ENCODE measurements around the gene BDH1.
"Not testable (repeated sequence)": the region's sequence is repeated elsewhere in the genome, so short reads cannot be mapped to it uniquely, and the experiment has no call there.

BDH1 gene

DNA sequence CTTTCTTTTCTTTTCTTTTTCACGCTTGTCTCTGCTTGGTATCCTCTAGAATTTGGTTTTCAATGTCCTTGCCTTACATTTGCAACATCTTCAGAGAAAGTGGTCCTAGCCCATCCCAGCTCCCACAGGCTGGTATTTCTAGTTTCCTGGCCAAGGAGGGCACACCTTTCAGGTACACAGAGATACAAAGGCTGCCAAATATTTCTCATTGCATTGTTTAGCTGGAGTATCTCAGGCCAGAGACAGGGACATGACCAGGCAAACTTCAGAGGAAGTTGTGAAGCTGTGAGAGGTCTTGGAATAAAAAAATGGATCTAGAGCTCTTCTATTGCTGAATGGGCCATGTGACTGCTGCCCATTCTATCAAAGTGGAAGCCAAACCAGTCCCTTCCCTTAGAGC is 68.9 kb downstream of the BDH1 start:
- no peak for DNase-seq (ENCODE audit: low read depth in 2 of 2)

DNA sequence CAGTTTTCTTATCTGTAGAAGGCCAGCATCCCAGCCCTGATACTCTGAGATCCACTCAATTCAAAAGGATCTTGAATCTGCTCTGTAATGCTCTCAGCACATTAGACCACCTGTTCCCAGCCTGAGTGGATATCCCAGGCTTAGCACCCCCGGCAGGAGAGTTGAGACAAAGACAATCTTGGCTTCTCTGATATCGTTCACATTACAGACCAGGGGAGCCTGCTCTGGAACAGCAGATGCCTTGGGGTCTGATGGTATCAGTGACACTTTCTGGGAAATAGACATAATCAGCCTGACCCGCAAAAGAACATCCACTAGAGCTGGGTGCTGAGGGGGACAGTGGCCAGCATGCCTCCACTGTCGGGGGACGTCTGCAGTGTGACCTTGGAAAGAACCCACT is 70.6 kb downstream of the BDH1 start:
- no peak for DNase-seq (ENCODE audit: low read depth in 2 of 2)

DNA sequence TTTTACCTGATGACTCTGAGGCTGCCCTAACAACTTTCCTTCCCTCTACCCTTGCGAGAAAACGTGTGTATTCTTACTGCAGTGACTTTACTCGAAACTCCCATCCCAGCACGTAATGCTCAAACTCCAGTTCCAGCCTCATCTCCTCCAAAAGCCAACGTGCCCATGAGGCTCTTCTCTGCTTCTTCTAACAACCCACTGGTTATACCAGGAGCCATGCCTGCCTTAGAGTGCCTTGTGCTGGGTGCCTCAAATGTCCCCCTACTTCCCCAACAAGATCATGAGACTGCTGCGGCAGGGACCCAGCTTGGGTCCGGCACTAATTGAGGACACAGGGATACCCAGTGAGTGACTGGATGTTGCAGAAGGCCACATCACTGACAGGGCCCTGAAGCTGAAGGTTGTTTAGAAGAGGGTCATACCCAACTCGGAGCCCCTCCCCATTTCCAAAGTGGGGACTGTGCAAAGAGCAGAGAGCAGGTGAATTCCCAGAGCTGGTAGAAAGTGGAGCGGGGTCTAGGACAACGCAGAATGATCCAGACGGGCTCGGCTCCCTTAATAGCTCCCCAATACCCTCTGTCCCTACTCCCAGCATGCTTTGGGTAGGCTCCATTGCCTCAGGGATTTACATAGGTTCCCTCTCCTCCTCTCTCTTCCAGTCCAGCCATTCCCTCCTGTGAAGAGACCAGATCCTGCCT is 71.4 kb downstream of the BDH1 start:
- DNase-seq (ENCODE audit: low read depth in 2 of 2) = no peak

DNA sequence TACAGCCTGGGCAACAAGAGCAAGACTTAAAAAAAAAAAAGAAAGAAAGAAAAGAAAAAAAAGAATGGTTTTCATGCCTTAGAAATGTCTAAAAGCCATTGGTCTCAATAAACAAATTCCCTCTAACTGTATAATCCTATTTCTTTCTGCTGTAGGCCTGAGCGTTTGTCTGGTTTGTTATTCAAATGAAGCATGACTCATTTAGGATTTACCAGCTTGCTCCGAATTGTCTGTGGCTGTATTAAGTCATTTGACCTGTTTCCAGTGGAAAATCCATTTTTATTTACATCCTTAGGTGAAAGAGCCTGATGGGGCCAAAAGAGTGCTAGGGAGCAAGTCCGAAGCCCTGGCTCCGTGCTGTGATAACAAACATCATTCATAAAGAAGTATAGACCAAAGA is 73.8 kb downstream of the BDH1 start:
- no peak for DNase-seq (ENCODE audit: low read depth in 2 of 2)

DNA sequence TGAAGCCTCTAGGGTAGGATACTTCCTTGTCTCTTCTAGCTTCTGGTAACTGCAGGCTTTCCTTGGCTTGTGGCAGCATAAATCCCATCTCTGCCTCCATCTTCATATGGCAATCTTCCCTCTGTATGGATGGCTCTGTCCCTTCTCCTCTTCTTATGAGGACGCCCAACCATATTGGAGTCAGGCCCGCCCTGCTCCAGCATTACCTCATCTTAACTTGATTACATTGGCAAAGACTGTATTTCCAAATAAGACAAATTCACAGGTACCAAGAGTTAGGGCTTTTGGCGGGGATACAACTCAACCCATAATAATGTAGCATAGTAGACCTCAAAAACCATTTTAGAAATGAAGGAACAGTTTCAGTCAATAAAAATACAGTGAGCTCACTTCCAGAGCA is 75.4 kb downstream of the BDH1 start:
- DNase-seq (ENCODE audit: low read depth in 2 of 2) = no peak

DNA sequence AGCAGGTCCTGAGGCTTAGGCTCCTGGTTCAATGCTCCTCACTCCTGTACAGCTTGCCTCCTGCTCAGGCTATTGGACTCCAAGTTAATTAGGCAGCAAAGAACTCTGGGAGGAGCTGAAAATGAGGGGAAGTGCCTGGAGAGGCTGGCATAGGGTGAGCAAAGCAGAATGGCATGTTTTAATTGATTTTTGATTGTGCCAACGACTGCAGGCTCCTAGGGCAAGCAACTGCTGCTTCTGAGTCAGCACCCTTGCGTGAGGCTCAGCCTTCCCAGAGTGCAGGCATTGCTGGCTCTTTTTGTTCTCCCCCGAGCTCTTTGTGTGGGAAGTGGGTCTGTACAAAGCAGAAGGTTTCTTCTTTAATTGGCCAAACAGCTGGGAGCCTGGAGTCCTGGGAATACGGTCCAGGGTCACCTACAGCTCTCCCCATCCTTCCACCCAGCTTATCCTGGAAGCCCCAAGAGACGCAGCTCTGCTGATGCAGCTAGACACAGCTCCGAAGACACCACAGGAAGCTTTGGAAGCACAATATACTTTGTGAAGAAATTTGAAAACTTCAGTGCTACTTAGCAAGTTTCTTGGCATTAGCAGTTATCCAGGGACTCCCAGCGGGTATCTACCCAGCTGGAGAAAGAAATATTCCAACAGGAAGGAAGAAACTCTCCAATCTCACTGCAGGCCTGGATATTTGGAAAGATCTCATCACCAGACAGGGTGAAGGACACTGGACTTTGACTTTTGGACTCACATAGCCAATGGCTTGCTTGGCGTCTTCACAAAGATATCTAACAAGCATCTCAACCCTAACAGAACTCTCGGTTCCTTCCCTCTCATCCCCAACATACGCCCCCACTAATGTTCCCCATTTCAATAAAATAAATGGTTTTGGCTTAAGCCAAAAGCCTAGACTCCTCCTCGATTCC is 76.8 kb downstream of the BDH1 start:
- no peak for DNase-seq (ENCODE audit: low read depth in 2 of 2)

DNA sequence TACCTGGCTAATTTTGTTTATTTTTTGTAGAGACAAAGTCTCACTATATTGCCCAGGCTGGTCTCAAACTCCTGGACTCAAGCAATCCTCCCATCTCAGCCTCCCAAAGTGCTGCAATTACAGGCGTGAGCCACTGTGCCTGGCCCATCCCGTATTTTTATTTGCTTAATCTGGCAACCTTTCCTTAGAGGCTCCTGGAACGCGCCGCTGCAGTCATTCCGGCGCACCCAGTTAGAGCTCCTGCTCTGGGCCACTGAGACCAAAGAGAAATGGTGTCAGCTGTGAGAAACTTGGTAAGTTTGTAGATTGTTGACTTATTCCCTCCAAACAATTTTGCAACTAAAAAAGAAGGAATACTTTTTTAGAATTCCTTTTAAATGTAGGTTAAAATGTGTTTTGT is 78.0 kb downstream of the BDH1 start:
- not testable (repeated sequence) for DNase-seq (ENCODE audit: low read depth in 2 of 2)

DNA sequence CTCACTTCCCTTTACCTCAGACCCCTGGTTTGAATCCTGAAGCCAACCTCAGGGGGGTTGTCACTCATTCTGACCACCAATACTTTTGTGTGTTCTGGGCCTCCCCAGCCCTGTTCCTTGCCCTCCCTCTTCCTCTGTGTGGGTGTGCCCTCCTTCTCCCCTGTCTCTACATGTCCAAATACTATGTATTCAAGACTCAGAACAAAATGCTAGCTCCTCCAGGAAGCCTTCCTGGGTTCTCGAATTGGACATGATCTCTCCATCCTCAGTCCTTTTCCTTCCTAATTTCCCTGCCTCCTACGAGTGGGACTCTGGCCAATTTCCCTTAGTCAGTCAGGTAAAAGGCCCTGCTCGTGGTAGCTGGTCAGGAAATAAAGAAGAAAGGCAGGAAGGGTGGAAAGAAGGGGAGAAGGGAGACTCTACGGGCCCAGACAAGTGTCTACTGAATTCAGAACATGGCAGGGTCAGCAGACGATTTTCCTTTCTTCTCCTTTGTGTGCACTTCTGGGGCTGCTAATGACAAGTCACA is 79.7 kb downstream of the BDH1 start:
- DNase-seq (ENCODE audit: low read depth in 2 of 2) = no peak

DNA sequence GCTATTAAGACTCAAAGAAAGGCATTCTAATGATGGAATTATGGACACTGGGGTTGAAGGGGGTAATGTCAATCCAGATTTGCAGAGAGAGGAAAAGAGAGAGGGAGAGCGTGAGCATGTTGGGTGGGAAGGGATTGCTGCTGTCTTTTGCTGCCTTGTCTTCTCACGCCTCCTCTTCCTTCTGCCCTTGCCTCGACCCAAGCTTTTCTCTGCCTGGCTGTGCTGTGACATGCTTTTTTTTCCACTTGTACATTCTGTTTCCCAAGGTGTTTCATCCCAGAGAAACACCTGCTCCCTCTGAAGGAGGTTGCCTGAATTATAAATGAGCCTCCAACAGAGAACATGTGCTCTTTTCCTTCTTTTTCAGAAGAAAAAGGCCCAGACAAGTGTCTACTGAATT is 80.3 kb downstream of the BDH1 start:
- DNase-seq (ENCODE audit: low read depth in 2 of 2) = no peak

DNA sequence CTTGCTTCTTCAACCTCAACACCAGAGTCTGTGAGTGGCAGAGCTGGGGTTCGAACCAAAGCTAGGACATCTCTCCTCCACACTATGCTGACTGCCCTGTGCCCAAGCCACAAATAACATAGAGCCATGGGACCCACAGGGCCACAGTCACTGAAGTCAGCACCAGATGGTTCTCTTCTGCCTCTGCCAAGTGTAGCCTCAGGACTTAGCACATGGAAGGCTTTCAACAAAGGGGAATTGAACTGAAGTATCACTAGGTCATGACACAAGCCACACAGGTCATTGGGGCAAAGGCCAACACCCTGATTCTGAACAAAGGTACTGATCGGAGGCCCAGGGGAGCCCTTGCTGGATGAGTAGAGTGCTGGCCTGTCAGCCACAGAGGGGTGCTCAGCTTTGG is 83.6 kb downstream of the BDH1 start:
- DNase-seq (ENCODE audit: low read depth in 2 of 2) = no peak

DNA sequence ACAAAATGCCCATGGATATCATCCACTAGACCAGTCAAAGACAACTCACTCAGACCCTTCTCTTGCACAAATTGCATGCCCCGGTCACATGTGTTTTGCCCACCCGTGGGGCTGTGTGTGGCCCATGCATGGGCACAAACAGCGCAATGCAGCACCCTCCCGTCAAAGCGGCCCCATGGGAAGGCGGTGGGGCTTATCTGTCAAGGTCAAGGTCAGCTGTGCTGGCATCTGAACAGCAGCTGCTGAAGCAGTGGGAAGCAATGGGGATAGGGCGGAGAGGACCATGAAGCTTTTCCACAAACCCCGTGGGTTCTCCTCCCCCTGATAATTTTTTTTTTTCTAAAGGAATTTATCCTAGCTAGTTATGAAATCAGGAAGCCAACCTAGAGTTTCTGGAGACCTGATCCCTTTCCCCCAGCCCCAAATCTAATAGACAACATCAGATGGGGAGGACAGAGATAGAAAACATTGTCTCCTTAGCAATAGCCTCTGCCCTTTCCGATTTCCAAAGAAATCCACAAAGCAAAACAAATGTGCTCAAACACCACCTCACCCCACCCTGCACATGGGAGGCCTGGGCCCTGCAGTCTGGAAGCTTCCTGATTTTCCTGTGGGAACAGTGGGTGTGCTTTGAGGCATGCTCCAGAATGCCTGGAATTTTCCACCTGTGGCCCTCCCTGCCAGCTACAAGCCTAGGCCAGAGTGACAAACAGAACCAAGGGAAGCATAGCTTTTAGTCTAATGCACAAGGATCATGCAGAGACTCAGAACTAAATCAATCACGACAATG is 84.4 kb downstream of the BDH1 start:
- no peak for DNase-seq (ENCODE audit: low read depth in 2 of 2)

DNA sequence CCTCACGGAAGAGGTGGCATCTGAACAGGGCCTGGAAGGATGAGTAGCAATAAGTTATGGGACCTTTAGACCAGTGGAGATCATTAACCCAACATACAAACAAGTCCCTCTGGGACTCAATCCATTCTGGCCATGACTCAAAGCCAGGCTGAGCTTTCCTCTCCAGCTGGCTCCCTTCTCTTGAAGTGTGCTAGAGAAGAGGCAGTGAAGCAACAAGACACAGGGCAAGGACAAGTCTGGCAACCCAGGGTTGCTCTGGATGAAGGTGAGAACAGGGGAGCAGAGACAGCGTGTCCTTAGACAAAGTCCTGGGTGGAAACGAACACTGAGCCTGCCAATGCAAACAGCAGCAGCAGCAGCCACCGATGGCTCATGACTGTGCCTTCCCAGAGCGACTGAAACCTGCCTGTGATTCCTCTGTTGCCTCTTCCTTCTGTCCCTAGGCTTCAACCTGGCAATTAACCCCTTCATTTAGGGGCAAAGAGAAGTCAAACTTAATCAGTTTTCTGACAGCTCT is 86.8 kb downstream of the BDH1 start:
- DNase-seq (ENCODE audit: low read depth in 2 of 2) = no peak

DNA sequence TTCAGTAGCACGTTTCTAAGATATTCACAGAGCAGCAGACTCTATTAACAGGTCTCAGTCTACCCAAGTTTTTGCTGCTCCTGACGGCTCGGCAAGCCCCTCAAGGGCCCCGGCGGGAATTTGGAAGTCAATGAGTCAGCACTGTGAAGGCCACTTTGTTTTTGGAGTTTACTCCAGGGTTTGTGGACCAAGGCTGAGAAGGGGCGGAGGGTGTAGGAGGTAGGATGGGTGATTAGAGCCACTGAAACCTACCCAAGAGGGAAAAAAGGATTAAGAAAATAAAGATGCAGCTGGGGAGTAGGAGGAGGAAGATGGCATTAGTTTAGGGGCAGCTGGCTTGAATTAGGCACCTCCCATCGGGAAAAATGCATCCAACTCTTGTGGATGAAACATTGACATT is 87.6 kb downstream of the BDH1 start:
- DNase-seq (ENCODE audit: low read depth in 2 of 2) = no peak

DNA sequence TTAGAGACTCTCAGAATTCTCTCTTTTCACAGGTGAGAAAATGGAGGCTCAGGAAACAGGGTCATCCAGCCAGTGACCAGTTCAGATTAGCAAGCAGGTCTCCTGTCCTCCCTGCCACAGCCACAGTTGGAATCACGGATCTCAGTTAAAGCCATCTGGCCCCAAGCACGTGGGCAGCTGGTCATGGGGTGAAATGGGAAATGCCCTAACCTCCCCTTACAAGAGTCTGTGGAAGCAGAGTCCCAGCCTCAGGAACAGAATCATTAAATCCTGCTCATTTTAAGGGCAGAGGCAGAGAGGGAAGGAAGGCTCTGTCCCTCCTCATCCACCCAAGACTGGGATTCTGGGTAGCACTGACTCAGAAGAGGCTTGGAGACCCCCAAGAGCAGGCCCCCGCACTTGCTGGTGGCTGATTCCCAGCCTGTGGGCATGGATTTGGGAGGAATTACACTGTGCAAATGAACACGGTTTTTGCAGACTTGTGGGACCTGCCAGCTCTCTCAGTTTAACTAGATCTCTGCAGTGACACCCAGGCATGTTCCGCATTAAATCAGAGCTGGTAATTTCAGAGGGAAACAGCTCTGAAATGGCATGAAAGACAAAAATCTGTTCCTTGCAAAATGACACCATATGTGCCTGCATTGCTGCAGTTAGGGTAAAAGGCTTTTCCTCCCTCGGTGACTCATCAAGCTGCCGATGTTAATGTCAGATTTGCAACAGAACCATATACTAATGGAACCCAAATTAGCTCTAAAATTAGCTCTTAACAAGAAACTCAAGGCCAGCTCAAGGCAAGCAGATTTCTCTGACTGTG is 89.0 kb downstream of the BDH1 start:
- no peak for DNase-seq (ENCODE audit: low read depth in 2 of 2)

DNA sequence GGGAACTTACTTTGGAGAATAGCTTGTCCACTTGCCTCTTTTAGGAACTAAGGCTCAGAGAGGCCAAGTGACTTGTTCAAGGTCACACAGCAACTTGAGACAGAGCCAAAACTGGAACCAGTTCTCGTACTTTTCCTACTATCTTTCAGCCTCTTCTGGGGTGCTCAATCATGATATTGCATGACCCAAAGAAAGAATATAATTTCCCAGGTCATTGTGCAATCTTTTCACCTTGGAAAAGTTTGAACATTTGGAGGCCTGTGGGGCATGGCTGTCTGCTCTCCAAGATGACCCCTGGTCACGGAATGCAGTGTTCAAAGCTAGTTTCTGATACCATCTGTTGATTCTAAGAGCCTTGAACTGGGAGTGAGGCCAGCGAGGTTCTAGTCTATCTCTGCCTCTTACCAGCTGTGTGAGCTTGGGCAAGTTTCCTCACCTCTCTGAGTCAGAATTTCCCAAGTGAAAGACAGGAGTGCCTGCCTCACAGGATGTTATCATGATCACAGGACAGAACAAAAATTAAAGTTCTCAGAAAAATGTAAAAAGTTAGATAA is 89.7 kb downstream of the BDH1 start:
- DNase-seq (ENCODE audit: low read depth in 2 of 2) = no peak

DNA sequence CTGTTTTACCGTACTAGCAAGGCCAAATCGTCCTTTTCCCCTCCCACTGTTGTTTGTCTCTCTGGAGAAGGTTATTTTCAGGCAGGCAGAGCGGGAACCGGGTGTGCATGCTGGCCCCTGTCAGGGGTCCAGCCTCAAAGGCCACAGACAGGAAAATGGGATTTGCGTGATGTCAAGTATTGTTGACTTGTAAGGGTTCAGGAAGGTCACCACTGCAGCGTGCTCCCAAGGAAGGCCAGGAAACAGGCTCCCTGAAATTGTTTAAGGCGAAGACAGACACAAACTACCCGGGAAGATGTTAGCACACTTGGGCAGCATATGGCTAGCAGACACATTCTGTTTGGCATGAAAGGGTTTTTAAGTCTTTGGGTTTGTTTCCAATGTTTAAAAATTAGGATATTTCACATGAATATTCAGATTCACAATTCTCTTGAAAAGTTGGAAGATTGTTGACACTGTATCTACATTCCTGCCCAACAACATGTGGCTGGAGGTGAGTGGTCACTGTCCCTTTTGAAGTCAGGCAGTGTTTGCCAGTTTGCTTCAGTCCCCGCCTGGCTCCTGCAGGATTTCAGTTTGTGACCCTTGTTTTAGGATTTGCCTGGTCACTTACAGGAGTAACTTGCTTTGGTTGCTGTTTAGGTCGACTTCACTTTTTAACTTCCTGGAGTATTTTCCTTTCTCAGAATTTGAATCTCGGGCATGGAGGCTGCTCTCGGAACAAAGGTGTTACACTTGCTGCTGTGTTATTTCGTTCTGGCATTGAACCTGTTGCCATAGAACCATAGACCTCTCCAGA is 90.4 kb downstream of the BDH1 start:
- DNase-seq (ENCODE audit: low read depth in 2 of 2) = no peak

DNA sequence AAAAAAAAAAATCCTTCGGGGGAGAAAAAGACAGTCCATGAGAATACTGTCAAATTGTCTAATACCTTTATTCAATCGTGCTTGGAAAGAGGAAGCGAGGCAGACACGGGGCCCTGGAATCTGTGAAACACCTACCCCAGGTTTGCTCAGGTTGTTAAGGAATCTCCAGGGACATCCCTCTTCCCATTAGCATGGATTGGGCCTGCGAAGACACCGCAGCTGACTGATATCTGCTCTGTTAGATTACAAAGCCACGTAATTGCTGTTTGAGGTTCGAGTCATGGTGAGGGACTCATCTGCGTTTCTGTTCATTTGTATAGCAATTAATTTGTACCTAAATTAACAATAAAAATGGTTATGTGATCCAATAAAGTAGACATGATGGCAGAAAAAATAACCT is 91.0 kb downstream of the BDH1 start:
- DNase-seq (ENCODE audit: low read depth in 2 of 2) = no peak

DNA sequence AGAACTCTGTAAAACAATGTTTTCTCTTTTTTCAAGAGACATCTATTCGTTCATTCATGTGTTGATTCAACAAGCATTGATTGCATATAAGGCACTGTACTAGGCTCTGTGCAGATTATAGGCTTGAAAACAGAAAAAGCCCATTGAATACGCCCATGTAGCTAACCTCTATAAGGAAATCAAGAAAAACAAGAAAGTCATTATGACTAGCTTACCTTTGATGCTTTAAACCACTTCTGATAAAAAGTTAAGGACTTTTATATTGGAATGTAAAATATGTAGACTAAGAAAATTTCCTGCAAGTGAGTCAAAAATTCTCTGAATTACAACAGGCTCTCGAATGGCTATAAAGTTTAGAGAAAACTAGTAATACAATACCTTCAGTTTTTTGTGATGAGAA is 92.5 kb downstream of the BDH1 start:
- DNase-seq (ENCODE audit: low read depth in 2 of 2) = no peak

DNA sequence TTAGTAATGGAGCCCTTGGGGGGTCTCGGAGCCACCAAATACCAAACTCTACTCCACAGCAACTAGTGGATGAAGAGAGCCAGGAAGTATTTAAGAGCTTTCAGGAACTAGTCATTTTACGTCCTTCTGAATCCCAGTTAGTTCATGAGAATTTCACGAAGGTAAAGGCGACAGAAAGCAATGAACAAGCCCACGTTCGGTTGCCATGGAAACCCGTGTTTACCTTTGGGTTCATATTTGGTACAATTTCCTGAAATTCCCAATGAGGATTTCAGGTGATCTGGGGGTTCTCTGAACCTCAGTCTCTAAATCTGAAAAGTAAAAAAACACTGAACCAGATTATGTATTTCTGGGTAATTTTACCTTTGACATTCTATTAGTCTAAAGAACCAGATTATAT is 93.0 kb downstream of the BDH1 start:
- no peak for DNase-seq (ENCODE audit: low read depth in 2 of 2)

DNA sequence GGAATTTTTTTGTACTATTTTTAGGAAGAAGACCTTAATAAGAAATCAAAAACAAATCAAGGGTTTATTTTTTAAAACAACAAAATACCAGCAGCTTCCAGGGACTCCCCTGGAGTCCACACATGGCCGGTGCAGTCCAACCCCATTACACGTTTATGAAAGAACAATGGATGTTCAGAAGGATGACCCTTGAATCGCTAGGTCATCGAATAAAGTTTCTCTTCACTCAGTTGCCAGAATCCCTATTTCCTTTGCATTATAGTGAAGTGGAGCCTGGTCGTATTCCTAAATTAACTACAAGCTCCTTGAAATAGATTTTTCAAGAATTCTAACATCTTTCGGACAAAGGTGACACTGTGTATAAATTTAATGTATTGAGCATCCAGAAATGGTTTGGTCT is 95.1 kb downstream of the BDH1 start:
- no peak for DNase-seq (ENCODE audit: low read depth in 2 of 2)

Data from stimulated activated CD8-positive, alpha-beta memory T cell treated with anti-CD3 and anti-CD28 coated beads, Interleukin-2, amount 100 ng/mL, for 48 hours (primary cell).